K562 (cell line): ENCODE results near the gene ZFYVE1. TPM values are rescaled to one million over a fixed set of nuclear protein-coding genes. Genes with fewer than 3 reads are reported as not detected.
A peak's percentile ranks its signal among the peaks of the same experiment; 100 is the strongest.

Source experiments
- CBFA2T3 ChIP-seq: fragments of 450-650 bp; IDR thresholded peaks from 2 replicates; pipeline ENCODE4 v1.6.1; 2017
- CEBPG ChIP-seq, 3 experiments: fragments of 200-800 bp in 1 of 3; sonication (Bioruptor generic) in 1 of 3; sonication (generic) in 1 of 3; formaldehyde crosslinking in 1 of 3; IDR thresholded peaks in 2 of 3; conservative IDR thresholded peaks in 1 of 3; 2 replicates each; pipeline versions ENCODE4 v1.6.1 to v1.8.0; 2016 to 2022; ENCODE audit warnings: missing compliant biosample characterization in 2 of 3, missing genetic modification characterization in 2 of 3, mild to moderate bottlenecking in 1 of 3, missing genetic modification reagents in 1 of 3
- U2AF1 ChIP-seq: fragments of 200-400 bp; formaldehyde crosslinking; optimal IDR thresholded peaks from 2 replicates; pipeline ENCODE3; 2017; ENCODE audit warnings: mild to moderate bottlenecking, low read depth, low read length, moderate library complexity
- ZEB2 ChIP-seq: fragments of 450-650 bp; IDR thresholded peaks from 2 replicates; pipeline ENCODE4 v1.6.1; 2016
- ZNF408 ChIP-seq: fragments of 250-450 bp; sonication (Bioruptor Pico); IDR thresholded peaks from 2 replicates; pipeline ENCODE4 v1.4.0; 2020; ENCODE audit warnings: low read depth, mild to moderate bottlenecking, moderate library complexity
- polyA plus RNA-seq, 8 experiments: library from polyadenylated mRNA; depleted of rRNA in 4 of 8; stranded (reverse) in 5 of 8; unstranded in 3 of 8; fragments of >200 nt; fragmentation: Nextera tagmentation in 2 of 8; fragmentation: Illumina TruSeq in 1 of 8; extraction: Ambion mirVana in 2 of 8; extraction: Trizol in 1 of 8; gene quantifications; 2 replicates each; pipeline versions ENCODE4 v1.2.1 to v1.2.3, GENCODE V29; 2011 to 2014; ENCODE audit warnings: inconsistent platforms in 1 of 8, missing spikeins in 1 of 8
- total RNA-seq, 7 experiments: library from RNA; depleted of rRNA in 6 of 7; stranded (reverse); fragments of >200 nt in 6 of 7; fragmentation: Illumina TruSeq in 2 of 7; extraction: Trizol in 2 of 7; gene quantifications; 2 replicates each; pipeline versions ENCODE4 v1.2.1 to v1.2.3, GENCODE V29; 2011 to 2021; ENCODE audit warnings: low replicate concordance in 1 of 7
- TF ChIP-seq, protein P1 (sequence below): fragments of 450-650 bp; IDR thresholded peaks from 2 replicates; pipeline ENCODE4 v1.6.1; 2016; ENCODE audit warnings: mild to moderate bottlenecking, moderate library complexity
- TF ChIP-seq, protein P2 (sequence below): fragments of 150-350 bp; conservative IDR thresholded peaks from 2 replicates; pipeline ENCODE4 v1.6.1; 2014; ENCODE audit warnings: low read length

The ZFYVE1 gene
- total and polyA plus RNA-seq, 9 of the 15 experiments (the other 6 are each of a cell fraction or from before 2014, with no cell fraction given): 0.62 to 5.5 (median 3.4) TPM

DNA sequence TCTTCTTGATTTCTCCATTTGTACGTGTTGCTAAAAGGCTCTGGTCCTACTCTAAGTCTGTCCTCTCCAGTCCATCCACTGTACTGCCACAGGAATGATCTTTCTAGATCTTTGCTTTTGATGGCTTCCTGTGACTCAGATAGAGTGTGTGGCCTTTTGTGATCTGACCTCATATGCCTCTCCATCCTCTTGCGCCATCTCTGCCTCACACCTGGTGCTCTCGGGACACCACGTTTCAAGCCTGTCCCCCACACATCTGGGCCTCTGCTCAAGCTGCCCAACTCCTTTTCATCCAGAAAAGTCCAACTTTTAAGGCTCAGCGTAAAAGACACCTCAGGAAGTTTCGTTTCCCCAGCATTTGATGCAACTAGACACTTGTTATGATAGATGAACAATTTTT lies 61.7 kb downstream of the ZFYVE1 start (continued):
- TF ChIP-seq, protein P1, sequence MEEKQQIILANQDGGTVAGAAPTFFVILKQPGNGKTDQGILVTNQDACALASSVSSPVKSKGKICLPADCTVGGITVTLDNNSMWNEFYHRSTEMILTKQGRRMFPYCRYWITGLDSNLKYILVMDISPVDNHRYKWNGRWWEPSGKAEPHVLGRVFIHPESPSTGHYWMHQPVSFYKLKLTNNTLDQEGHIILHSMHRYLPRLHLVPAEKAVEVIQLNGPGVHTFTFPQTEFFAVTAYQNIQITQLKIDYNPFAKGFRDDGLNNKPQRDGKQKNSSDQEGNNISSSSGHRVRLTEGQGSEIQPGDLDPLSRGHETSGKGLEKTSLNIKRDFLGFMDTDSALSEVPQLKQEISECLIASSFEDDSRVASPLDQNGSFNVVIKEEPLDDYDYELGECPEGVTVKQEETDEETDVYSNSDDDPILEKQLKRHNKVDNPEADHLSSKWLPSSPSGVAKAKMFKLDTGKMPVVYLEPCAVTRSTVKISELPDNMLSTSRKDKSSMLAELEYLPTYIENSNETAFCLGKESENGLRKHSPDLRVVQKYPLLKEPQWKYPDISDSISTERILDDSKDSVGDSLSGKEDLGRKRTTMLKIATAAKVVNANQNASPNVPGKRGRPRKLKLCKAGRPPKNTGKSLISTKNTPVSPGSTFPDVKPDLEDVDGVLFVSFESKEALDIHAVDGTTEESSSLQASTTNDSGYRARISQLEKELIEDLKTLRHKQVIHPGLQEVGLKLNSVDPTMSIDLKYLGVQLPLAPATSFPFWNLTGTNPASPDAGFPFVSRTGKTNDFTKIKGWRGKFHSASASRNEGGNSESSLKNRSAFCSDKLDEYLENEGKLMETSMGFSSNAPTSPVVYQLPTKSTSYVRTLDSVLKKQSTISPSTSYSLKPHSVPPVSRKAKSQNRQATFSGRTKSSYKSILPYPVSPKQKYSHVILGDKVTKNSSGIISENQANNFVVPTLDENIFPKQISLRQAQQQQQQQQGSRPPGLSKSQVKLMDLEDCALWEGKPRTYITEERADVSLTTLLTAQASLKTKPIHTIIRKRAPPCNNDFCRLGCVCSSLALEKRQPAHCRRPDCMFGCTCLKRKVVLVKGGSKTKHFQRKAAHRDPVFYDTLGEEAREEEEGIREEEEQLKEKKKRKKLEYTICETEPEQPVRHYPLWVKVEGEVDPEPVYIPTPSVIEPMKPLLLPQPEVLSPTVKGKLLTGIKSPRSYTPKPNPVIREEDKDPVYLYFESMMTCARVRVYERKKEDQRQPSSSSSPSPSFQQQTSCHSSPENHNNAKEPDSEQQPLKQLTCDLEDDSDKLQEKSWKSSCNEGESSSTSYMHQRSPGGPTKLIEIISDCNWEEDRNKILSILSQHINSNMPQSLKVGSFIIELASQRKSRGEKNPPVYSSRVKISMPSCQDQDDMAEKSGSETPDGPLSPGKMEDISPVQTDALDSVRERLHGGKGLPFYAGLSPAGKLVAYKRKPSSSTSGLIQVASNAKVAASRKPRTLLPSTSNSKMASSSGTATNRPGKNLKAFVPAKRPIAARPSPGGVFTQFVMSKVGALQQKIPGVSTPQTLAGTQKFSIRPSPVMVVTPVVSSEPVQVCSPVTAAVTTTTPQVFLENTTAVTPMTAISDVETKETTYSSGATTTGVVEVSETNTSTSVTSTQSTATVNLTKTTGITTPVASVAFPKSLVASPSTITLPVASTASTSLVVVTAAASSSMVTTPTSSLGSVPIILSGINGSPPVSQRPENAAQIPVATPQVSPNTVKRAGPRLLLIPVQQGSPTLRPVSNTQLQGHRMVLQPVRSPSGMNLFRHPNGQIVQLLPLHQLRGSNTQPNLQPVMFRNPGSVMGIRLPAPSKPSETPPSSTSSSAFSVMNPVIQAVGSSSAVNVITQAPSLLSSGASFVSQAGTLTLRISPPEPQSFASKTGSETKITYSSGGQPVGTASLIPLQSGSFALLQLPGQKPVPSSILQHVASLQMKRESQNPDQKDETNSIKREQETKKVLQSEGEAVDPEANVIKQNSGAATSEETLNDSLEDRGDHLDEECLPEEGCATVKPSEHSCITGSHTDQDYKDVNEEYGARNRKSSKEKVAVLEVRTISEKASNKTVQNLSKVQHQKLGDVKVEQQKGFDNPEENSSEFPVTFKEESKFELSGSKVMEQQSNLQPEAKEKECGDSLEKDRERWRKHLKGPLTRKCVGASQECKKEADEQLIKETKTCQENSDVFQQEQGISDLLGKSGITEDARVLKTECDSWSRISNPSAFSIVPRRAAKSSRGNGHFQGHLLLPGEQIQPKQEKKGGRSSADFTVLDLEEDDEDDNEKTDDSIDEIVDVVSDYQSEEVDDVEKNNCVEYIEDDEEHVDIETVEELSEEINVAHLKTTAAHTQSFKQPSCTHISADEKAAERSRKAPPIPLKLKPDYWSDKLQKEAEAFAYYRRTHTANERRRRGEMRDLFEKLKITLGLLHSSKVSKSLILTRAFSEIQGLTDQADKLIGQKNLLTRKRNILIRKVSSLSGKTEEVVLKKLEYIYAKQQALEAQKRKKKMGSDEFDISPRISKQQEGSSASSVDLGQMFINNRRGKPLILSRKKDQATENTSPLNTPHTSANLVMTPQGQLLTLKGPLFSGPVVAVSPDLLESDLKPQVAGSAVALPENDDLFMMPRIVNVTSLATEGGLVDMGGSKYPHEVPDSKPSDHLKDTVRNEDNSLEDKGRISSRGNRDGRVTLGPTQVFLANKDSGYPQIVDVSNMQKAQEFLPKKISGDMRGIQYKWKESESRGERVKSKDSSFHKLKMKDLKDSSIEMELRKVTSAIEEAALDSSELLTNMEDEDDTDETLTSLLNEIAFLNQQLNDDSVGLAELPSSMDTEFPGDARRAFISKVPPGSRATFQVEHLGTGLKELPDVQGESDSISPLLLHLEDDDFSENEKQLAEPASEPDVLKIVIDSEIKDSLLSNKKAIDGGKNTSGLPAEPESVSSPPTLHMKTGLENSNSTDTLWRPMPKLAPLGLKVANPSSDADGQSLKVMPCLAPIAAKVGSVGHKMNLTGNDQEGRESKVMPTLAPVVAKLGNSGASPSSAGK: no peak
- no peak for TF ChIP-seq CEBPG (CRISPR knock-in tag; IDR thresholded peaks at IDR 0.05)
- TF ChIP-seq CEBPG (tag; conservative IDR thresholded peaks at IDR 0.05 in 1 of 2, IDR thresholded peaks at IDR 0.05 in 1 of 2): 0 out of 4 replicates have a peak, but pooled peaks of 1 of the 2 experiments have one; percentile 31
- TF ChIP-seq, protein P2, sequence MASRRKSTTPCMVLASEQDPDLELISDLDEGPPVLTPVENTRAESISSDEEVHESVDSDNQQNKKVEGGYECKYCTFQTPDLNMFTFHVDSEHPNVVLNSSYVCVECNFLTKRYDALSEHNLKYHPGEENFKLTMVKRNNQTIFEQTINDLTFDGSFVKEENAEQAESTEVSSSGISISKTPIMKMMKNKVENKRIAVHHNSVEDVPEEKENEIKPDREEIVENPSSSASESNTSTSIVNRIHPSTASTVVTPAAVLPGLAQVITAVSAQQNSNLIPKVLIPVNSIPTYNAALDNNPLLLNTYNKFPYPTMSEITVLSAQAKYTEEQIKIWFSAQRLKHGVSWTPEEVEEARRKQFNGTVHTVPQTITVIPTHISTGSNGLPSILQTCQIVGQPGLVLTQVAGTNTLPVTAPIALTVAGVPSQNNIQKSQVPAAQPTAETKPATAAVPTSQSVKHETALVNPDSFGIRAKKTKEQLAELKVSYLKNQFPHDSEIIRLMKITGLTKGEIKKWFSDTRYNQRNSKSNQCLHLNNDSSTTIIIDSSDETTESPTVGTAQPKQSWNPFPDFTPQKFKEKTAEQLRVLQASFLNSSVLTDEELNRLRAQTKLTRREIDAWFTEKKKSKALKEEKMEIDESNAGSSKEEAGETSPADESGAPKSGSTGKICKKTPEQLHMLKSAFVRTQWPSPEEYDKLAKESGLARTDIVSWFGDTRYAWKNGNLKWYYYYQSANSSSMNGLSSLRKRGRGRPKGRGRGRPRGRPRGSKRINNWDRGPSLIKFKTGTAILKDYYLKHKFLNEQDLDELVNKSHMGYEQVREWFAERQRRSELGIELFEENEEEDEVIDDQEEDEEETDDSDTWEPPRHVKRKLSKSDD: no peak
- 0 out of 2 replicates have a peak, but pooled peaks have one; percentile 16 for TF ChIP-seq ZEB2
- no peak for TF ChIP-seq U2AF1
- TF ChIP-seq CBFA2T3: peak; percentile 40
- no peak for TF ChIP-seq ZNF408 (CRISPR knock-in tag)
